GM21576 (cell line): Measurements from ENCODE around the gene KHDC3L.

Experiments
- ATAC-seq: cut with Tn5 transposase; IDR thresholded peaks from one replicate; pipeline ENCODE4 v1.9.1; 2021; ENCODE audit warnings: mild to moderate bottlenecking, moderate library complexity; ENCODE audit not compliant: unreplicated experiment

KHDC3L gene, protein sequence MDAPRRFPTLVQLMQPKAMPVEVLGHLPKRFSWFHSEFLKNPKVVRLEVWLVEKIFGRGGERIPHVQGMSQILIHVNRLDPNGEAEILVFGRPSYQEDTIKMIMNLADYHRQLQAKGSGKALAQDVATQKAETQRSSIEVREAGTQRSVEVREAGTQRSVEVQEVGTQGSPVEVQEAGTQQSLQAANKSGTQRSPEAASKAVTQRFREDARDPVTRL

DNA sequence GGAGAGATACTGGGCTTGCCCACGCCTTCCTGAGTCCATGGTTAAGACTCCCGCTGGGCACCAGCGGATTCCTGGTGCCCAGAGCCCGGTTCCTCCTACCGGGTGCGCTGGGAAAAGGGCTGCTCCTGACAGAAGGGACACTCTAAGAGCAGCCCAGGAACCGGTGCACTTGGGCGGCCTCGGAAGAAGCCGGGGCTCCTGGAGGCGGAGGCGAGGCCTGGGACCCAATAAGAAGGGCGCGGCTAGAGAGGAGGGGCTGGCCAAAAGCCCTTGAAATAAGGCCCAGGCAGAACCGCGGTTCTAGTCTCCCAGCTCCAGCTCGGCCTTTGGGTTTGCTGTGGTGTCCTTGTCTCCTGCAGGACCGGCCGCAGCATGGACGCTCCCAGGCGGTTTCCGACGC is at the start of gene KHDC3L:
Gene KHDC3L, plus strand, starts transcription at position 301 of the 400 bp plus-strand sequence. Its CDS starts 72 bp downstream, at position 373.
- no peak for ATAC-seq

DNA sequence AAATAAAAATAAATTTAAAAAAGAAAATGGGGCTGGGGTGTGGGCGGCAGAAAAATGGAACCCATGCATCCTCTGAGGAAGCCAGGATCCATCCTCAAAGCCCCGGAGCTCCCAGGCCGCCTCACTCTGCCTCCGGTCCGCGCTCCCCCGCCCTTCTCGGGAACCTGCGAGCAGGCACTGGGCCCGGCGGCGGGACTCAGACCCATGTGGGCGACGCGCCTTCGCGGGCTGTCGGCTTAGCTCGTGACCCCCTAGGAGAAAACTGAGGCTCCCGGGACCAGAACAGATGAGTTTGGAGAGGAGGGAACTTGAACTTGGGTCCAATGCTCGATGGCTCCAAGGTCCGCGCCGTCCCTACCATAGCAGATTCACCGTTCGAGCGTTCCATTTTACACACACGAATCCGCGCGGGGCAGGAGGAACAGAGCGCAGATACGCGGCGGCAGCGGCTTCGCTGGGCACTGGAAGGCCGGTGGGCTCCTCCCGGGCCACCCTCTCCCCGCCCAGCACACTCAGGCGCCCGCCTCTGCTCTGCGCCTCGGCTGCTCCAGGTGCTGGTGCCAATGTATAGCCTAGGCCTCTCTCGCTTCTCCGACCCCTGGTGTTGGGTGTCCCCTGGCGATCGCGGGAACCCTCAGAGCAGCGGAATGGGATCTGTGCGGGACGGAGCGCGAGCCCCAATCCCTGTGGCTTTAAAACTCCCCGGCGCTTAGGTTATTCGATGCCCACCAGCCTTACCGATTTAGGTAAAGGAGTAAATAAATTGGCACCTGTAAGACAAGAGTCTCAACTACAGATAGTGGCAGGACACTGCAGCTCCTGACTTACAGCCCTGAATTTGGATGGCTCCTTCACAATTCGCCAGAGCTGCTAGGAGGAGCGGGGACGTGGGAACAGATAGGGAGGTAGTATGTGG is 47.6 kb upstream of the KHDC3L start:
- no peak for ATAC-seq

DNA sequence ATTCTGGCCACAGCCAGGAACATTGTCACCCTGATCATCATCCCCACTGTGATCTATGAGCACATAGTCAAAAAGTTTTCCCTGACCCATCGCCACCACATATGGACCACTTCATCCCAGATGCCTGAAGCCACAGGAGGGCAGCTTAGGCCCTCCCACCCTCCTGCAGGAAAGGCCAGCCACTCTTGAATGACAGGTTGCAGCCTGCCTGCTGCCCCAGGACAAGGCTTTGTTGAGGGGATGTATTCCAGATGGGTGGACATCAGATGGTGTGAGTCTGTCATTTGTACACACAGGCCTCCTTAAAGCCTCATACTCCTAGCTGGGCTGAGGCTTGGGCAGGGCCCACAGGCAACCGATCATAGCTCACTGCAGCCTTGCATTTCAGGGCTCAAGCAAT is 39.1 kb upstream of the KHDC3L start:
- ATAC-seq, result no peak

DNA sequence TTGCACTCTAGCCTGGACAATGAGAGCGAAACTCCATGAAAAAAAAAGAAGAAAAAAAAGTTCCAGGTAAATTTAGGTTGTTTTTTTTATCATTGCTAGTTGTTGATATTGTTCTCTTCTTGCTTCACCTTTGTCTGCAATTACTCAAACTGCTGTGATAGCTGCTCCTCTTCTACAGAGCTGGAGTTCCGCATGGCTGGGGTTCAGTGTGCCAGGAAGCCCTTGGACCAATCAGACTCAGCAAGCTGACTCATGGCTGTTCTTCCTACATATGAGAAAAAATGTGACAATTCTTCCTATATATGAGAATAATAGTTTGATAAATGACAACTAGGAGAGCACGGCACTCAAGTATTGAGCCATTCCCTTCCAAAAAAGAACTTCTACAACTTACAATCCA is 36.8 kb upstream of the KHDC3L start:
- ATAC-seq, result no peak

DNA sequence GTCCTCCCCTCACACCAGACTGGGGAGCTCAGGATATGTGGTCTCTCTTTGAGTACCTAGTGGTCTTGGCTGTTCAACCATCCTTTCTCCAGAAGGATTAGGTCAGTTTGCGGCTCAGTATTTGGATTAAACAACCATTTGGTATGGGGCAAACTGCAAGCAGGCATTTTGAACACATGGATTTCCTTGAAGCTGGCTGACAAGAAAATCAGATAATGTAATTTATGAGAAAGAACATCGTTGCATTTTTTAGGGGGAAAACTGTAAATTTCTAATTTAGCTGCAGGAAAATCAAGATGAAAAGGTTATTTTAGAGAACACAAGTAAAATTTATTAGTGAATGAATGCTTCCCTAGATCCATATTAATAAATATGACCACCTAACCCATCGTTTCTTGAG is 33.7 kb upstream of the KHDC3L start:
- no peak for ATAC-seq

DNA sequence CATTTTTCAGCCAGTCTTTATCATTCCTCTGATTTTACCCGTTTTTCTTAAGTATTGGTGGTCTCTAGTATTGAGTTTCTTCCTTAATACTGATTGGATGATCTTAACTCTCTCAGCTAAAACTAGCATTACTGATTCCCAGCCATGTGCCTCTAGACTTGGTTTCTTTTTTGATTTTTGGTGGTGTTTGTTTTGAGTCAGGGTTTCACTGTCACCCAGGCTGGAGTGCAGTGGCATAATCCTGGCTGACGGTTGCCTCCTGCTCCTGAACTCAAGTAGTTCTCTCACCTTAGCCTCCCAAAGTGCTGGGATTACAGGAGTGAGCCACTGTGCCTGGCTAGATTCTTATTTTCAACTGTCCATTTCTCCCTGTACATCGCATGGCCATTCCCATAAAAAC is 33.3 kb upstream of the KHDC3L start:
- peak; percentile 61 for ATAC-seq

DNA sequence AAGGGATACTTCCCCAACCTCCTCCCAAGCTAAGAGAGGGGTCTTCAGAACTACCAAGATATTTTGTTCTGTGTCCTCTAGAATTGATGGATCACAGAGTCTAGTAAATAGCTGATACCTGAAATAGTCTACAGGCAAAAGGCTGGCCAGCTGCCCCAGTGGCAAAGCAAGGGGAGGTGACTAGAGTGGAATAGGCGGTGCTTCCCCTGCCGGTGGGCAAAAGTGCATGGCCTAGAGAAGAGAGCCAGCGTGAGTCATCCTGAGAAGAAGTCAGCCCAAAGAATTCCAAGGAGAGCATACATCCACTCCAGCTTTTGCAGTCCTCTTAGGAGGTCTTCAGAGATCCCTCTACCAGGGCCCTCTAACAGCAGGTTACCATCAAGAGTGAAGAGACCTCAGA is 23.1 kb upstream of the KHDC3L start:
- no peak for ATAC-seq

DNA sequence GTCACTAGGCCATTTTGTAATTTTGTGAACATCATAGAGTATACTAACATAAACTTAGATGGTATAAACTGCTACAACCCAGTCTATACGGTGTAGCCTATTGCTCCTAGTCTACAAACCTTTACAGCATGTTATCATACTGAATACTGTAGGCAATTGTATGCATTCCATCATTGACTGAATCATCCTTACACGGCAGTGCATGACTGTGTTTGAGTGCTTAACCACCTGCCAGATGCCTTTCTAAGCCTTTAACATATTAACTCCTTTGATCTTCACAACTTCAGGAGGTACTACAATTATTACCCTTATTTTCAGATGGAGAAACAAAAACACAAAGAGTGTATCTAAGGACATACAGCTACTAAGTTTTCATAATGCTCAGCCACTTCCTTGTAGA is 22.4 kb upstream of the KHDC3L start:
- no peak for ATAC-seq

DNA sequence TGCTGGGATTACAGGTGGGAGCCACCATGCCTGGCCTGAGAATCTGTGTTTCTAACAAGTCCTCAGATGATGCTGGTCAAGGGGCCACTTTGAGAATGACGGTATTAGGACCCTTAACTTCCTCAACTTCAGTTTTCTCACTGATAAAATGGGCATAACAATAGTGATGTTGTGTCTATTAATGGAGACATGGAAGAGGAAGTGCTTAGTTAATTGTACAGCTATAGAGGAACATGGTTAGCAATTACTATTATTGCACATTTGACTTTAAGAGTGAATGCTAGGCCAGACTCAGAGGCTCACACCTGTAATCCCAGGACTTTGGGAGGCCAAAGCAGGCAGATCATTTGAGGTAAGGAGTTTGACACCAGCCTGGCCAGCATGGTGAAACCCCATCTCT is 21.1 kb upstream of the KHDC3L start:
- ATAC-seq, result no peak

DNA sequence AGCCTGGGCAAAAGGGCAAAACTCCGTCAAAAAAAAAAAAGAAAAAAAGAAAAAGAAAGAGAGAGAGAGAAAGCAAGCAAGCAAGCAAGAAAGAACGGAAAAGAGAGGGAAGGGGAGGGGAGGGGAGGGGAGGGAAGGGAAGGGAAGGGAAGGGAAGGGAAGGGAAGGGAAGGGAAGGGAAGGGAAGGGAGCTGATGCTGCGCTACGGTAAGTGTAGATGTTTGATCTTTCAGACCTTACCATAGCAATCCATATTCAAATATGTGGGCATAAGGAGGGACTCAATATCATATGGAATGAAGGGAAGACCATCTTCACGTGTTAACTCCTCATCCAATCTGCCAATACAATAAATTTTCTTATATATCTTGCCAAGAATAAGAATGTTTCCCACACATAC is 20.3 kb upstream of the KHDC3L start:
- no peak for ATAC-seq

DNA sequence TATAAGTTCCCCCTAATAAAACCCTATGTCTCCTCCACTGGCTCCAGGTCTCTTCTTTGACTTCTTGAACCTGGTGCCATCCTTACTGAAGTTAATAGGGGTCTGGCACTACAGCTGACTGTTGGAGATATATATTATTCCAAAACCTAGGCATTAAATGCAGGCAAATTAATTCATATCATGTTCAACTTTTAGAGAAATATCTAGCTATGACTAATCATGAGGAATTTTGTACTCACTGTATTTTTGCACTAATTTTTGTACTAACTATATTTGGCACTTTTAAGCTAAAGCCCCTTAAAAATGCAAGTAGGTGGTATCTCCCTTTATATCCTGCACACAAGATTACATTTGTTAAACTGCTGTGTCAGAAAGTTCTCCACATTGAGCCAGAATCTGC is 19.3 kb upstream of the KHDC3L start:
- ATAC-seq, result no peak

DNA sequence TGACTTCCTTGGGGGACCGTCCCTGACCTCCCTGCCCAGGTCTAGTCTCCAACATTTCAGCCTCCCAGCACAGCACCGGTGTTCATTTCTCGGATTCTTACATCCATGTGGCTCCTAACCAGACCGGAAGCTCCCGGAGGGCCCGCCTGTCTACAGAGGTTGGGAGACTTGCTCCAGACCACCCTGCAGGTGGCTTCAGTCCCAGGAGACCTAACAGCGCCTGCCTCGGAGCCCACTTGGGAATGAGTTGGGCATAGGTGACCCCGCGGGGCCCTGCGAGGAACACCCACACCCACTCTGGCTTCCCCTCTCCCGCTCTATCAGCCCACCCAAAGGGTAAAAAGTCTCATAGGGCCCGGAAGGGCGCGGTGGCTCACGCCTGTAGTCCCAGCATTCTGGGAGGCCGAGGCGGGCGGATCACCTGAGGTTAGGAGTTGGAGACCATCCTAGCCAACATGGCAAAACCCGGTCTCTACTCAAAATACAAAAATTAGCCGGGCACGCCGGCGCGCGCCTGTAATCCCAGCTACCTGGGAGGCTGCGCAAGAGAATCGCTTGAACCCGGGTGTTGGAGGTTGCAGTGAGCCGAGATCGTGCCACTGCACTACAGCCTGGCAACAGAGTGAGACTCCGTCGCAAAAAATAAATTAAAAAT is 13.8 kb upstream of the KHDC3L start:
- ATAC-seq, result no peak

DNA sequence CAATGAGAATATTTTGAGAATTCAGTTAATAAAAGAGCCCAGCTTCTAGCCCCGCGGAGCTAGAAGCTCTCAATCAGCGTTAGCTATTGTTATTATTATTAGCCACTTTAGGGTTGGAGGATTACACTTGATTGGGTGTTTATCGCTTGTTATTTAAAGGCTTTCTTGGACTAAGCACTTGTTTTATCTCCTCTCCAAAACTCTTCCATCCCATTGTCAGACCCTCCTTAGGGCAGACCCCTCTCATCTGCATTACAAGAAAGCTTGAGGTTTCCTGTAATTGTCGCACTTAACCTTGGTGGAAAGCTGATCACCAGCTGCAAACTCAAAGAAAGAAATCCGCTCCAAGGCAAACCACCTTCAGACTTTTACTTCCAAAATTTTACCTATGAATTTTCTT is 13.1 kb upstream of the KHDC3L start:
- ATAC-seq, result no peak

DNA sequence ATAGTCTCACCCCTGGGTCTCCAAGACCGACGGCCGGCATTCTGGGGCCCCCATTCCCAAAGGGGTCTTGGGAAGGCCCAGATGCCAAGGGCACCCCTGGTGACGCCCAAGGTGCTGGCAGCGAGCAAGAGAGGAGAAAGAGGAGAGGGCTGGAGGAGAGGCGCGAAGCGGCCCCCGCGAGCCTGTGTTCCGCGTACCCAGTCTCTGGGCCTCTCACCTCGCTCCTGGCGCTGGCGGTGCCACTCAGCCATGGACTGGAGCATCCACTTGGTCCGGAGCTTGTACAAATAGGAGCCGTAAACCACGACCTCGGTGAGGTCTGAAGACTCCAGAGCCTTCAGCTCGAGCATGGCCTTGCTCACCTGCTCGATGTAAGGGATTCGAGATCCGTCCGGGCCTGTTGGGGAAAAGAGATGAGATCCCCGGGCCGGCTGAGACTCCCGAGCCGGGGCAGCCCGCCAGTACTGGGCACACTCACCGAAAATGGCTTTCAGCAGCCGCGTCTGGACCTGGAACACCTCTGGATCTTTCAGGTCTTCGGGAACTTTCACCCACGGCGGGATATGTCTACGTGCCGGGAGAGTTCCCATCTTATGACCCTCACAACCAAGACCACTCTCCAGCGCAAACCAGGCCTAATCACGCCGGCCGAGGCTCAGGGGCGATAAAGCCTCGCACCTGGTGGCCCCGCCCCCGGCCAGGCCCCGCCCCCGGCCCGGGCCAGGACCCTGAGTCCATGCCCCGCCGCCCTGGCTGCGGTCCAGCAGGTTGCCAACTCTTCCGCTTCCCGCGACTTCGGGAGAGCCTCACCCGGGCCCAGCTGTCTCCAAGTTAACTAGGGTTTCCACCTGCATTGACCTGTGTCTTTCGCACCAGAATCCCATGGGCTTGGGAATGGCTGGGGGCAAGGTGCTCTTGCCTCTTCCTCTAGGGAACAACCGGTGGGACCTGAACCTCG is 8.5 kb upstream of the KHDC3L start, which contains the start of gene DPPA5:
Gene DPPA5, minus strand, starts transcription at position 641 of the 958 bp plus-strand sequence. Its CDS starts 51 bp downstream, at position 590.
- ATAC-seq, result no peak

DNA sequence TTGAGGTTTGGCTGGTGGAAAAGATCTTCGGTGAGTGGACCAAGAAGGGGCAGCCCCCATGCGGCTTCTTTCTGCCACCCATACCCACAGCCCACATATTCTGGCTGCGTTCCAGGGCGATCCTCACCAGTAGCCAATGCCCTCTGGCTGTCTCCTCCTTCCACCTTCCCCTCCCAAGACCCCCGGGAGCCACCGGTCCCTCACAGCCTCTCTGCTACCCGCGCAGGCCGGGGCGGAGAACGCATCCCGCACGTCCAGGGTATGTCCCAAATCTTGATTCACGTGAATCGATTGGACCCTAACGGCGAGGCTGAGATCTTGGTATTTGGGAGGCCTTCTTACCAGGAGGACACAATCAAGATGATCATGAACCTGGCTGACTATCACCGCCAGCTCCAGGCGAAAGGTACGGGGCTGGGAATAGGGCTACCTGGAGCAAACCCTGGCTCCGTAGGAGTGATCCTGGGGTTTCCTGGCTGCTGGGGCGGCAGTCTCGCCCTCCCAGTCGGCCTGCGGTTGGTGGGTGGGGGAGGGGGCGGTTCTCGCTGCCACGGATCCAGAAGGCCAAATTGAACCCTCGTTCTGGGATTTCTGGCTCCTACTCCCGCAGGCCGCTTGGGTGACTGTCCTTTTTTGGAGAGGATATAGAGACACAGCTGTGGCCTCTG is 545 bp downstream of the KHDC3L start:
- no peak for ATAC-seq

DNA sequence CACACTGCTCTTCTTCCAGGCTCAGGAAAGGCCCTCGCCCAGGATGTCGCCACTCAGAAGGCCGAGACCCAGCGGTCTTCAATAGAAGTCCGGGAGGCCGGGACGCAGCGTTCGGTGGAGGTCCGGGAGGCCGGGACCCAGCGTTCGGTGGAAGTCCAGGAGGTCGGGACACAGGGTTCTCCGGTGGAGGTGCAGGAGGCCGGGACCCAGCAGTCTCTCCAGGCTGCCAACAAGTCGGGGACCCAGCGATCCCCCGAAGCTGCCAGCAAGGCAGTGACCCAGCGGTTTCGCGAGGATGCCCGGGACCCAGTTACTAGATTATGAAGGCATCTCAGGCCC is 1.0 kb downstream of the KHDC3L start:
- no peak for ATAC-seq

DNA sequence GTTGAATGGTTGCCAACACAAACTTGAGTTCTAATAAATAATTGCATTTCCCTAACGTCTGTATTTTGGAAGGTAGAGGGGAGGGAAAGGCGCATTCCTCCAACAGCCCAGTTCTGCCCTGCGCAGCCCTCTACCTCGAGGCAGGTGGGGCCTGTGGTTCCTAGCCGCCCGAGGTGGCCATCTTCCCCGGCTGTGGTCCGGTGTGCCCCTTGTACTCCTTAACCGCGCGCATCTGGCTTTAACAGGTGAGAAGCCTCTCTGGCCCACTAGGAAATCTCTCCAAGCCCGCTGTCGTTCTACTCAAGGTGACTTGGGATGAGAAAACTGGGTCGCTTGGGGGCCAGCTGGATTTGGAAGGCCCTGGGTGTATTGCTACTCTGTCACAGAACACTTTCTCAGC is 1.7 kb downstream of the KHDC3L start:
- no peak for ATAC-seq

DNA sequence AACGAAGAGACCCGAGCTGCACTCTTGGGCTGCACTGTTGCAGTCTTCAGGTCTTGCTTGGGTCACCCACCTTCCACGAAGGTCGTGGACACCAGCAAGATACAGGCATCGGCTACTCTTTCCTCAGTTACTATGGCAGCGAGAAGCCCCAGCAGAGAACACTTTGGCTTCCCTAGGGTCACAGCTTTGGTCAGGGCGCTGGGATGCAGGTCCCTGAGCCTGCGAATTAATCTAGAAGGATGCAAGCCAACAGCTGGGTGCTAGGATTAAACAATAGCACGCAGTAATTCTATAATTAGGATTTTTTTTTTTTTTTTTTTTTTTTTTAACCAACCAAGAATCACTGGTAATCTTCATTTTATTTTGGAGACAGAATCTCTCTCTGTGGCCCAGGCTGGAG is 2.1 kb downstream of the KHDC3L start:
- ATAC-seq, result no peak

DNA sequence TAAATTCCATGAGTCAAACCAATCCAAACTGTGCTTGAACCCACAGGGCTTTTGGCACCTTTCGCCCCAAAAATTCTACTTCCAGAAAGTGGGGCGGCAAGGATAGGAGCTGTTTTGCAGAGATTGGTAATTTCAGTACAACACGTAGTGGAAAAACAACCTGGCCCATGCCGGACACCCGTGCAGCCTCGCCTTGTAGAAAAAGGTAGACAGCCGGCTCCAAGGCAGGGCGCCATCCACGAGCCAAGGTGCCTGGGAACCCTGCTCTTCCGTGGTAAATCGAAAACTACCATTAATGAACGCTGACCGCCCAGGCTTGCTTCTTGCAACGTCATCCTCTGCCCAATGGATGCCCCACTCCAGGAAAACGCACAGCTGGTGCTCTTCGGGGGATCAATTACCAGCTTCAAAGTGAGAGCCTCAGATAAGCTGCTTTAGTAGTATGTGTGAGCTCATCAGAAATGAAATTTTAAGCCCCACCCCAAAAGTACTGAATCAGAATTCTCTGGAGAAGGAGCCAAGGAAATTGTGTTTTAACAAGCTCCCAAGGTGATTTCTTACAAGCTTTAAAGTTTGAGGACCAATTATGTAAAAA is 5.4 kb downstream of the KHDC3L start:
- ATAC-seq, result no peak

DNA sequence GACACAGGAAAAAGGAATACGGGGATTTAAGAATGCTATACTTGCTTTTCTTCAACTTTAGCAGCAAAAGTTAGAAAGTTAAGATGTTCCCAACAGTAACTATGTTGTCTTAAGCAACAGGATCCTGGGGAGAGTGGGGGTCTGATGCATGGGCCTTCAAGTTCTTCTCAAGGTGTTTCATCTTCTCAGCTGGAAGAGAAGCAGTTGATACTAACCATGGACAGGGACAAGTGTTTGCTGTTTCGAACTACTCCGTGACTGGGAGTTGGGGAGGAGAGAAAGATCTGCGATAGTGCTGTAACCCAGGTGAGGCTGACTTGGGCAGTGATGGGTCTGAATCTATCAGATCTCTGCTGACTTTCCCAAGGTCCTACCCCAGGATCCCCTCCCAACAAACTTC is 6.2 kb downstream of the KHDC3L start:
- no peak for ATAC-seq
